HG03565 (cell line): ENCODE data around the gene CLMN.

Source experiments
- ATAC-seq: cut with Tn5 transposase; IDR thresholded peaks from one replicate; pipeline ENCODE4 v1.9.1; 2021; ENCODE audit warnings: mild to moderate bottlenecking, moderate library complexity; ENCODE audit not compliant: unreplicated experiment

CLMN gene

DNA sequence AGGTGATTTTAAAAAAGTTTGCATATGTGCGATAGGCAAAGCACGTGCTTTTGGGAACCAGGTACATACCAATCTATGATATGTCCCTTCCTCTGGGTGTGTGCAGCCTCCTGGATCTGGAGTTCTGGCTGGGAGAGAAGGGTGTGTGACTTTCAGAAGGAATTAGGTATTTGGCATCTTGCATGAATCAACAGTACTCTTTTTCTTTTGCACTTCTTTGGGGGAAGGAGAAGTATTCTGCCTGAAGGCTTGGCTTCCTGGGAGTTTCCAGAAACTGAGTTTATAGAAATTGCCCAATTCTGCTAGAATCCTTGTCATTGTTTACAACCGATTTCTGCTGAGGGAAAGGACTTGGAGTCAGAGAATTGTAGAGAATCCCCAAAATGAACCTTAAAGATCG is 2.9 kb upstream of the CLMN start:
- no peak for ATAC-seq

DNA sequence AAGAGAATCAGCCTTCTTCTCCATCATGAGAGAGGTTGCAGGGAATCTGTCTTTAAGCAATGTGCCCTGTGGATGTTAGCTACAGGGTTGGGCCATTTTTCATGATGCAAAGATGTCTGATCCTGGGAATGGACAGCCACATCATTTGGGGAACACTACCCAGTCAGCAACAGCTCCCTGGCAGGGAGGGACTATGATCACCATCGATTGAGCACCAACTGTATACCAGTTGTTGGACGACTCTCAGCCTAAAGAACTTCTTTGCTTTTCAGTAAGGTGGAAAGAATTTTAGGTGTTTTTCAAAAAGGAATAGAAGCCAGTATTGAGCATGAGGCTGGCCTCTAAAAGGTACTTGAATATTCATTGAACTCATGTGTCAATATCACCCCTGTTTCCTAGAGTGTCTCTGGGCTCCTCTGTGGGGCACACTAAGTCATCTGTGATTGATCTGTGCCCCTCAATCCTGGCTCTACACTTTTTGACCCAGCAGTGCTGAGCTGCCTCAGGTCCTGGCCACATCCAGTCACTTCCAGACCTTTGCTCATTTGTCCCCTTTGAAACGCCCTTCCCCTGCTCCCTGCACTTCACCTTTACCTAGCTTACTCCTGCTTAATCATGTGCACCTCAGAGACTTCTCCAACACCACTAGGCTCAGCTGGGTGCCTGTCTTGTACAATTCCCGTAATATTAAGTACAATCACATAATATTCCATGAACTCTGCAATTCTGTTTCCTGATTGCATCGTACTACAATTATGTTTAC is 2.2 kb upstream of the CLMN start:
- no peak for ATAC-seq

DNA sequence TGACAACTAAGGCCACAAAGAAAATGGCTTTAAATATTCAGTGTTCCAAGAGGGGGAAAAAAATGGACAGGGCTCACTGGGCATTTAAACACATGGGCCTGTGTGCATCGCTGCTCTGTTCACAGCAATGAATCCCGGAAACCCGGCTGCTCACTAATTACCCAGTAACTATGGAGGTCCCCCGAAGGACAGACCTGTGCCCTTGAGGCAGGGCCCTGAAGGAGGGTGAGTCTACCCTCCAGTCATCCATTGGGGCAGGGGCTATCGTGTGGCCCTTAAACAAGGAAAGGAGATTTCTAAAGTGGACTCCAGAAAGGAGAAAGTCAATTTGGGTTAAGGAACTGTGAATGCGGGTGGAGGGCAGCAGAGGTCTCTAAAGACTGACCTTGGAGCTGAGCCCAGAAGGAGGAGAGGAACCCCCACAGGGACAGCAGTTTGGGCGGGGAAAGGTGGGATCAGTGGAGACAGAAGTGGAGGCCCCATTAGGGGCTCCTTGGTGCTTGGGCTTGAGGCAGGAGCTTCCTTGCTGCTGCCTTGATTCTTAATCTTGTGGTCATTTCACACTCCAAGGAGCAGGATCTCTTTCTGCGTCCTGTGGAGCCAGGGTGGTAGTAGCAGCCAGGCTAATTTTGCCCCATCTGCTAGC is 1.4 kb upstream of the CLMN start:
- no peak for ATAC-seq

DNA sequence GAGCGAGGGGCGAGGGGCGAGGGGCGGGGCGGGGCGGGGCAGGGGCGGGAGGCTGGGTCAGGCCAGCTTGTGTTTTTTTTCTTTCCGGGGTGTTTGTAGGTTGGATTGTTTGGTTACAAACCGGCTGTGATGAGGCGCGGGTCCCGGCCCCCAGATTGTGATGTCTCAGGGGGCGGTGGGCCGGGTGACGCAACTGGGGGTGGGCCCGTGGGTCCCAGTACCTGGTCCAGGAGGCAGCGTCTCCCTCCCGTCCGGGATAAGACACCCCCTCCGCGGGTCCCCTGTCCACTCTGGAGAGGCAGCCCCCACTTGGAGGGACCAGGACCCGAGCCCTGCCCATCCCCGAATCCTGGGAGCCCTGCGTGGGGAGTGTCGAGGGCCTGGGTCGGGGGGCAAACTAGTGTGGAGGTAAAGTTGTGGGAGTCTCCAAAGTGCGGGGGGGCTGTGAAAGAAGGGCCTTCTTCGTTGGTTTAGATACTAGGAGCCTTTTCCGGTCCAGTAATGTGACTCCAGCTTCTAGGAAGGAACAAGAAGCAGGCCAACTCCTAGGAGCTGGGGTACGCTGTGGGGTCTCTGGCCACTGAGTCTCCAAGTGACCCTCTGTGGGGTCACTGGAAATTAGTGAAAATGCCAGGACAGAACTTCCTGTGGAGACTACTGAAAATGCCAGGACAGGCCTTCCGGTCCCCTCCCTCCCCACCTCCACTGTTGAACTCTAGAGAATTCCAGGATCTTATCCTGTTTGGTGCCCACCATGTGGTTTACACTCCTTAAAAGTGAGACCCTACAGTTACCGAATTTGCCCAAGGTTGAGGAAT is 579 bp upstream of the CLMN start:
- no peak for ATAC-seq

DNA sequence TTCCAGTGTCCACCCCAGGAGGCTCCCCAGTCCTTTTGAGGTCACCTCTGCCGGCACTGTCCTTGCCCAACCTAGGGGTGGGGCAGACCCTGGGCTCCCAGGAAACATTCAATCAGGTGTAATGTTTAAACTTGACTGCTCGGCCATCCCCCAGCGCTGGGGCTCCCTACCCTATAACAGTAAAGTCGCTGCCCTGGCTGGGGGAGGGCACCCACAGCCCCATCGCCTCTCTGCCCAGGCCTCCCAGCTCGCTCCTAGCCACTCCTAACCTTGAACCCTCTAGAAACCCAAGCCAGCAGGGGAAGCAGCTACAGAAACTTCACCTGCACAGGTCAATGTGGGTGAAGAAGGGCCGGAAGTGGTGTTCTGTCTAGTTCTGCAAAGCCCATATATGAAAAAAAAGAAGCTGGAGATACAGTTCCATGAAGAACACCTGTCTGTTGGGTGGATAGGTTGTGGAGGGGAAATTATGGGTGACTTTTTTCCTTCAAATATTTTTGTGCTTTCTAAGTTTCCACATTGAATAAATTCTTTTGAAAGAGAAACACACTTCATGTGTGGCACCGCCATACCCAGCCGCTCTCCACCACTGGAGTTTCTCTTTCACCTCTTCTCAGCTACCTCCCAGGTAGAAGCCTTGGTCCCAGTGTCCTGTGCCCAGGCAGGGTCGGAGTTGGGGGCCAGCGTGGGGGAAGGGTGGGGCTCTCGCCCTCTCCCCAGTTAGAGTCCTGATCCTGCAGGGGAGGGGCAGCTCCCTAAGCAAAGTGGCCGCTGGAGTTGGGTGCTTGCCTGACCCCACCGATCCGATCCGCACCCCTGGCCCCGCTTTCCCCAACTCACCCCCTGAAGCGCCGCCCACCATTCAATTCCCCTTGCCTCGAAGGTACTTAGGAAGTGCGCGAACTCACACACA is 1.1 kb downstream of the CLMN start:
- ATAC-seq, result no peak

DNA sequence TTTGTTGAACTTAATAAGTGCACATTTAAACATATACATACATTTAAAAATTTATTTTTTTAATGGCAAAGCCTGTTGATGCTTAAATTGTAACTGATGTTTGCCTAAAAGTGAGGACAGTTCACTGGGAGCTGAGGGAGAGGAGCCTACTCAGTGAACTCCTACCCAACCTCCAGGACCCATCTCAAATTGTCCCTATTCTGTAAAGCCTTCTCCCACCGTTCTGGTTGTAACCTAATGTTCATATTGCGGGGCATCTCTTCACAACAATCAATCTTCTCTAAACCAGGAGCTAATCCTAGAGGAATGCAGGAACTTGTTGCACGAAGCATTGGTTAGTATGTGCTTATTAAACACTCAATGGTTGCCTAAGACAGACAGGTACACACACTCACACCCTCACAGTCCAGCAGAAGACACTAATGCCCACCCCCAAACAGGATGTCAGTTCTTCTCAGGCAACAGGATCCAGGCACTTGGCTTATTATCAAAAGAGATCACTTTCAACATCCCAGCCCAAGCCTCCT is 1.8 kb downstream of the CLMN start:
- ATAC-seq, result no peak

DNA sequence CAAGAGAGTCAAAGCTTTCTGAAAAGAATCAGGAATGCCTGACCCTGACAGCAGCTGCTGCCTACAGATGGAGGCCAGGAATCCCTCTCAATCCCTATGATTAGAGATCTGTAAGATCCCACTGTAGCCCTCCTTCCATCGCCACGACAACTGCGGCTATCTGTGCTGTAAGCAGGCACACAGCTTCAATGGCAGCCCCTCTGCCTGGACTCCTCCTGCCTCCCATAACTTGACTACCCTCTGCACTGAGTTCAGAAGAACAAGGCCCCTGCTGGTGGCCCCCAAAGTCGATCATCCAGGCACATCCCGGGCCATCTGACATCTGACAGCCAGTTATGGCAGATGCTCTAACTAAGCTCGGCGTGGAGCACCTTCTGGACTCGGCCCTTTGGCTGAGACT is 2.9 kb downstream of the CLMN start:
- ATAC-seq, result no peak

DNA sequence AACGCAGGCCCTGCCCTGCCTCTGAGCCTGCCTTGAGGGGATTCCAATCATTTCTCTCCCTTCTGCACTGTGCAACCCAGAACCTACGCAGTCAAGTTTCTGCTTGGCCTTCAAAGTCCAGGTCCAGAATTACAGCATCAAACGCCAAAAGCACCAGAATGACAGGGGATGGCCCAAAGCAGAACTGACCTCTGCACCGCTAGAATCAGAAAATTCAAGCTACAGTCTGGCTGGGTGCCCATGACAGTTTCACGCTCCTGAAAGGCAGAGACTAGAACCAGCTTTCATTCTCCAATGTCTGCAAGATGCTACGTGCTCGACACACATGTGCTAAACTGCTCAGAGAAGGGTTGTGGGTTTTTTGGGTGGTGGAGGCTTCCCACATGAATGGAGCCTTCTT is 4.1 kb downstream of the CLMN start:
- ATAC-seq, result no peak

DNA sequence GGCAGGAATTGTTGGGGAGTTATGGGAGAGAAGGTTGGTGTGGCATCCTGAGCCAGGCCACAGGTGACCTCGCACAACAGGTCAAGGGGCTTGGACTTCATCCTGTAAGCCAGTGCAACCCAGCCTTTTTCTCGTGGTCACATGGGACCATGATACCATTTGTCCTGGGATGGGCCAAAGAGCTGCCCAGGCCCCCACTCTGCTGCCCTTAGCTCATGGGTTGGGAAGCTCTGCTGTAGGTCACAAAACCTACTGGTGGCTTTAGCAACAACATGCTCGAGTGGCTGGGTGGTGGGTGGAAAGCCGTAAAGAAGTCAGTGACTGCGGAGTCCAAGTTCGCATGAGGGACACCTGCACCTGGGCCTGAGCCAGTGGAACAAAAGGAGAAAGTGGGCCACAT is 4.6 kb downstream of the CLMN start:
- ATAC-seq, result no peak

DNA sequence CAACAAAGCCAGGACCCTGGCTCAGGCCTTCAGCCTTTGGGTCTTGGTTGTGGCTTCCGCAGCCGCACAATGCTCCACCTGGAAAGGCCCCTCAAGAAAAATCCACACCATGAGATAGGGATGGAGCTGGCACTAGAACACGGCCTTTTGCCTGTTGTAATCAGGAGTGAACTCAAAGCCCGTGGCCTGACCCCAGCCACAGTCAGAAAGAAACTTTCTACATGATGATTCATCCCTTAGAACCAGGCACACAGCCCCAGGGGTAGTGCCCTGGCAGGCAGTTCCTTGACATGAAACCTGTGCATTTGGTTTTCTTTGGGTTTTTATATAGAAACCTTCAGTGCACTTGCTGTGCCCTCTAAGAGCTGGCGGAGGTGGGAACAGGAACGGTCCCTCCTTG is 5.1 kb downstream of the CLMN start:
- no peak for ATAC-seq

DNA sequence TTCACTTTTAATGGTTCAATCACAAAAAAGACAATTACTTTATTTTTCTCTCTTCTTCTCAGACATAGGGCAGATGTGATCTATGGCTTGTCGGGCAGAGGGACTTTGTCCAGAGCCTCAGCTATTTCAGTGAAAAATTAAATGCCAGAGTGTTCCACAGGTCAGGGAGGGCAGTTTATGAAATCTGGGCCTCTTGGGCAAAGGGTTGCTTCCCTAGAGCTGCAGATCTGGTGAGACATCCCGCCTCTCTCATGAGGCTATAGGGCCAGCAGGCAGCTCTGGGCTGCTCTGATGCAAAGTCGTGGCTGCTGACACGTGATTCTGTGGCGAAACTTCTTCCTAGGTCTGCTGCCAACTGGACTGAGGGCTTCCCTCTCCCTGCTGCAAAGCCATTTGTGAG is 6.0 kb downstream of the CLMN start:
- ATAC-seq, result no peak

DNA sequence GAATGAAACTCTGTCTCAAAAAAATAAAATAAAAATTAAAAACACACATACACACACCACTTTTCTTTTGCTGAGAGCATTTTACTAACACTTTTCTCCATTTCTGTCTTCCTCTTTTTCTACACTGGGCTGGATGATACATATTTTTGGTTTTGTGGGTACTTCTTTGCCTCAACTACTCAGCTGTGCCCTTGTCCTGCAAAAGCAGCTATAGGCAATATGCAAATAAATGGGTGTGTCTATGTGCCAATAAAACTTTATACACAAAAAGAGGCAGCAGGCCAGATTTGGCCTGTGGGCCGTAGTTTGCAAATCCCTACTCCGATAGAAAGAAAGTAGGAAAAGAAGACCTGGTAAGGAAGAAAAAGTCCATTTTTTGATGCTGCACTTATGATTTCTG is 6.5 kb downstream of the CLMN start:
- ATAC-seq, result no peak

DNA sequence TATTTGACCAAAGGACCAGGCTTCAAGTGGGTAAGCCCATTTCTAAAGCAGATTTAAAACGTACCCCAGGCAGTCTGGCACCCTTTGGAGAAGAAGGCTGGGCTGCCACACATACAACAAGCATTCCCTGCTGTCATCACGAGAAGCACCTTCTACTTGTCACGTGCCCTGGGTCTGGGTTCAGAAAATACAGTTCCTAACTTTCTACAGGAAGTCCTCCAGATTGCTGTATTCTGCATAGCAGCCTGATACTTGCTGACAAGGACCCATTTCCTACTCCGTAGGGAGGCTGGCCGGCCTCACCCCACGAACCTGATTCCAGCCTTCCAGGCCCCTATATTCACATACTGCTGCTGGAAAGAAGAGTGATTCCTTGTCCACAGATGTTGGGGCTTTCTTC is 7.4 kb downstream of the CLMN start:
- ATAC-seq, result no peak

DNA sequence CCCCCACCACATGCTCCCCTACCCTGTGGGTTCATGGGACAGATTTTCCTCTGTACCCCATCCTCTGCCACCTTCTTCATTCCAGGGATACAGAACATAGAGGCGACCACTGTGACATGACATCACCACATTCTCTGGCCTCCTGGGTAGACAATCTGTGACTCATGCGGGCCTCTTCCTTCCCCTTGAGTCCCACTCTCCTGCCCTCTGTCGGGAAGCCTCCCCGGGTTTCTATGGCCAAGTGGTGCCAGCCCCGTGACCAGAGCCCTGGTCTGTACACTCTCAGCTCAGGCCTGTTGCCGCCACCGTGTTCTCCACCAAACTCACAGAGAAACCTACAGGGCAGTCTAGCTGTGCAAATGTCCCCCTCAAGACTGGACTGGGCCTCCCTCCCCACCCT is 8.0 kb downstream of the CLMN start:
- no peak for ATAC-seq

DNA sequence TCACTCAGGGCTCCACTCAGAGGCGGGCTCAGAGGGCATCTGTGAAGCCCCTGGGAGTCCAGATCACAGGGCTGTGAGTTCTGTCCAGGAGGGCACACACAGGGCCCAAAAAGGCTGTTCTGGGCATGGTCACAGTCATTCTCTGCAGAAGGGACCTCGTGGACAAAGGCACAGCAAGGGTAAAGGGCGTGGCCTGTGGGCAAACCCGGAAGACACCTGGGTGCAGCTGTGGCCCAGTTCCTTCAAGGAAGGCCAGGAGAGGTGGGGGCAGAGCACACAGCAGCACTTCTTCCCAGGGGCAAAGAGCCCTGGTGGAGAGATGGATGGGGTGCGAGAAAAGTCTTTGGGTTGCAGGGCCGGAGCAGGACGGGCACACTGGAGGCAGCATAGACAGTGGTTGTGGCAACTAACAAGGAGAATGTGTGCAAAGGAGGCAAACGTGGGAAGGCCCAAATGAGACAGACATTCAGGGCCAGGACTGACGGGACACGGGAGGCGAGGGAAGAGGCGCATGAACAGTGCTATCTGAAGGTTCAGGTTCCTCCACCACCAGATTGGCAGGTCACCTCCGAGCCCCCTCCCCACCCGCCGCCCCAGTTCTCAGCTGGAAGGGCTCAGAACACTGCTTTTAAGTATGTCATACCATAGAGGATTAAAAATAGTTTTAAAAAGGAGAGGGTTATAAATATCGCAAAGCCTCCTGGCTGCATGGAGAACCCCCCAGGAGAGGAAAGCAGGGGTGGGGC is 8.9 kb downstream of the CLMN start:
- ATAC-seq, result no peak

DNA sequence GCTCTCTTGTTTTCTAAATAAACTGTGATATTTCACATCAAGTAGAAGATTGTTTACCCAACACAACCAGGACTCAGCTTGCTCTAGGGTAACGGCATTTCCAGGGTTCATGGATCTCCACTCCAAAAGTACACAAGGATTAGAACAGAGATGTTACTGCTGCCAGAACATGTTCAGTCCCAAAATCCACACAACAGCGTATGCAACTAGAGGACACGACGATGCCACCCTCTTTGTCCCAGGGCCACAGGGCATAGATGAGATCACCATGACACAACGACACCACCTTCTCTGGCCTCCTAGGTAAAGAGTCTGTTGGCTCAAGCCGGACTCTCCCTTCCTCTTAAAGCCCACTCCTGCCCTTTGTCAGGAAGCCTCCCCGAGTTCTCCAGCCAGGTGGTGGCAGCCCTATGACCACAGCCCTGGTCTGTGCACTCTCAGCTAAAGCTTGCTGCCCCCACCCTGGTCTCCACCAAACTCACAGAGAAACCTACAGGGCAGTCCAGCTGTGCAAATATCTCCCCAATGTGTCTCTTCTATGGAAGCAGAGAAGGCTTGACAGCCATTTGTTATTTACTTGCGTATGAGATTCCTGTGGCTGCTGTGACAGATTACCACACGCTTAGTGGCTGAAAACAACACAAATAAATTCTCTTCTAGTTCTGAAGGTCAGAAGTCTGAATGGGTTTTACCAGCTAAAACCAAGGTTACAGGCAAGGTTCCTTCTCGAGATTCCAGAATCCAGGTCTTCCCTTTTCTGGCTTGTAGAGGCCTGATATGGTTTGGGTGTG is 10.3 kb downstream of the CLMN start:
- ATAC-seq, result no peak

DNA sequence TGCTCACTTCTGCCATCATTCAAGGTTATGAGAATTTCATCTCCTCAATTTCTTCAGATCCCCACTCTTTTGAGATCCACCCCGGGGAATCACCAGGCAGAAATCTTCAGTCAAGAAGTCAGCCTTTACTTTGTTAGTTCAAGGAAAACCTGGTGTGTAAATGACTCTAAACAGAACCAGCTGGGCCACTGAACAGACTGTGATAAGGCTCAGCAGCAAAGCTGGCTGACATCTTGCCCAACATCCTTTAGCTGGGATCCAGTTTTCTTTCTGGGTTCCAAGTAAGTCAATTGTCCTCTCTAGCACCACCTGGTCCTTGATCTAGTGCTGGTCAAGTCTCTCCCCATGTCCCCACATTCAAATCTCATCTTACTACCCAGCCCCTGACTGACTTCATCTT is 11.6 kb downstream of the CLMN start:
- no peak for ATAC-seq

DNA sequence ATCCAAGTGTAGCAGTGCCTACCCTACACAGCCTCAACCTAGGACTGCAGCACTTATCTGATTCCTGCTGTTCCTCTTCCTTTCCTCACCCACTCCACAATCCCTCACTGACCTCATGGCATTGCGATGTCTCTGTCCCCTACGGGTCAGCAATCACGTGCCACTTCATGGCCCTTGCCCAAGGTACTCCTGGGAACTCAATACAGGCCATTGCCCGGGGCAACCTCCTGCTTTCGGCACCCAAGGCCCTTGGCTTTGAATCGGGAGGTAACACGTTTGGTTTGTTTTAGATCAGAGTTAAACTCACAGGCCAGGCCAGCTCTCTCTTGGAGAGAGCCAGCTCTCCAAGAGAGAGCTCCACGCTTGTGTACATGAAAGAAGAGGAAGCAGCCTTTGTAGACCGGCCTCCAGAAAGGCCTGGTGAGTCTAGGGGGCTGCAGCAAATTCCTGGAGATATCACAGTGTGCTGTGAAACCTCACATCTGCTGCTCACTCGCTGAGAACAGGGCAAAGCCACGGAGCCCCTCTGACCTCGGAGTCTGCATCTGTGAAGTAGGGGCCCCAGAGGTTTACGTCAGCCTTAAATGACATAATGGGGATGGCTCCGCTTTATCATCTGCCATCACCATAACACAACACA is 12.2 kb downstream of the CLMN start:
- no peak for ATAC-seq

DNA sequence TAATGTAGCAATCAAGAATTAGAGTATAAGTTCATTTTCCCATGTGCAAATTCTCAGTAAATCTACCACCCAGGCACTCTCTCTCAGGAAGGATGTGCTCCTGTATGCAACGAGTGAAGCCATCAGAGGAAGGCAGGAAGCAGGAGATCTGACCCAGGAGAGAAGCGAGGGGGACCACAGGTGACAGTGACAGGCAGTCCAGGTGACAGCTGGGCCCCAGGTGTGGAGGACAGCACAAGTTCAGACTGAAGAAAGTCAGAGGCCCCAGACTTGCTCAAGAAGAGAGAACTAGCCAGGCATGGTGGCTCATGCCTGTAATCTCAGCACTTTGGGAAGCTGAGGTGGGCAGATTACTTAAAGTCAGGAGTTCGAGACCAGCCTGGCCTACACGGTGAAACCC is 13.8 kb downstream of the CLMN start:
- no peak for ATAC-seq
